Hepatocyte (in vitro differentiated cells): ENCODE results near the gene DHRS4. TPM values are rescaled to one million over a fixed set of nuclear protein-coding genes. Genes with fewer than 3 reads are reported as not detected.

Experiments used
- DNase-seq: peaks from one replicate; pipeline ENCODE4 v3.0.0-alpha.2; 2016; ENCODE audit warnings: low spot score
- H2AFZ ChIP-seq: fragments of 200-600 bp; sonication (generic); 2 replicates; pipeline ENCODE4 v1.6.0; 2016; ENCODE audit warnings: antibody characterized with exemption, mild to moderate bottlenecking
- H3K27ac ChIP-seq: fragments of 200-600 bp; sonication (generic); 2 replicates; pipeline ENCODE4 v1.5.1; 2016; ENCODE audit warnings: mild to moderate bottlenecking
- H3K27me3 ChIP-seq: fragments of 200-600 bp; sonication (generic); 2 replicates; pipeline ENCODE4 v1.6.1; 2016
- H3K36me3 ChIP-seq: fragments of 200-600 bp; sonication (generic); replicated peaks from 2 replicates; pipeline ENCODE4 v1.5.1; 2016; ENCODE audit warnings: low read depth; ENCODE audit not compliant: insufficient read depth
- H3K4me1 ChIP-seq: fragments of 200-600 bp; sonication (generic); 2 replicates; pipeline ENCODE4 v1.5.1; 2016; ENCODE audit warnings: mild to moderate bottlenecking, moderate library complexity; ENCODE audit not compliant: insufficient read depth
- H3K4me2 ChIP-seq: fragments of 200-600 bp; sonication (generic); 2 replicates; pipeline ENCODE4 v1.6.0; 2016
- H3K4me3 ChIP-seq: fragments of 200-600 bp; sonication (generic); 2 replicates; pipeline ENCODE4 v1.5.1; 2016; ENCODE audit warnings: mild to moderate bottlenecking
- H3K79me2 ChIP-seq: fragments of 200-600 bp; sonication (generic); 2 replicates; pipeline ENCODE4 v1.6.0; 2017; ENCODE audit warnings: mild to moderate bottlenecking
- H3K9me2 ChIP-seq: fragments of 200-600 bp; sonication (generic); replicated peaks from 2 replicates; pipeline ENCODE4 v1.6.0; 2017; ENCODE audit warnings: mild to moderate bottlenecking; ENCODE audit not compliant: insufficient read depth
- H3K9me3 ChIP-seq: fragments of 200-600 bp; sonication (generic); 2 replicates; pipeline ENCODE4 v1.5.1; 2016; ENCODE audit warnings: low read depth, mild to moderate bottlenecking
- H4K20me1 ChIP-seq: fragments of 200-600 bp; sonication (generic); 2 replicates; pipeline ENCODE4 v1.6.0; 2016; ENCODE audit warnings: mild to moderate bottlenecking; ENCODE audit not compliant: insufficient read depth, poor library complexity, severe bottlenecking
- EZH2 ChIP-seq: fragments of 200-600 bp; sonication (generic); IDR thresholded peaks from 2 replicates; pipeline ENCODE4 v1.6.1; 2016; ENCODE audit warnings: antibody characterized with exemption, mild to moderate bottlenecking, borderline replicate concordance
- EZH2phosphoT487 ChIP-seq: fragments of 200-600 bp; sonication (generic); IDR thresholded peaks from one replicate; pipeline ENCODE4 v1.6.1; 2018; ENCODE audit warnings: antibody characterized with exemption, mild to moderate bottlenecking, low read depth, moderate library complexity; ENCODE audit not compliant: unreplicated experiment, severe bottlenecking
- WGBS: methylation state at CpG from one replicate; pipeline ENCODE4 v1.1.6; 2016; ENCODE audit warnings: low lambda C conversion rate; ENCODE audit errors: missing lambda C conversion rate; 5-methylcytosine and 5-hydroxymethylcytosine counted together
- polyA plus RNA-seq: library from polyadenylated mRNA; unstranded; fragments of >200 nt; fragmentation: Nextera tagmentation; extraction: Ambion mirVana; gene quantifications from 2 replicates; pipeline ENCODE4 v1.2.1, GENCODE V29; 2016
- total RNA-seq: library from RNA; depleted of rRNA; stranded (reverse); fragments of >200 nt; gene quantifications from 2 replicates; pipeline ENCODE4 v1.2.3, GENCODE V29; 2014
- TF ChIP-seq, protein P1 (sequence below): fragments of 200-600 bp; sonication (generic); IDR thresholded peaks from 2 replicates; pipeline ENCODE4 v1.5.1; 2016; ENCODE audit warnings: antibody characterized with exemption, mild to moderate bottlenecking; ENCODE audit not compliant: poor library complexity

DHRS4 gene
- total and polyA plus RNA-seq, 2 experiments from 2014 or later, result 38.3 to 47.4 TPM

DNA sequence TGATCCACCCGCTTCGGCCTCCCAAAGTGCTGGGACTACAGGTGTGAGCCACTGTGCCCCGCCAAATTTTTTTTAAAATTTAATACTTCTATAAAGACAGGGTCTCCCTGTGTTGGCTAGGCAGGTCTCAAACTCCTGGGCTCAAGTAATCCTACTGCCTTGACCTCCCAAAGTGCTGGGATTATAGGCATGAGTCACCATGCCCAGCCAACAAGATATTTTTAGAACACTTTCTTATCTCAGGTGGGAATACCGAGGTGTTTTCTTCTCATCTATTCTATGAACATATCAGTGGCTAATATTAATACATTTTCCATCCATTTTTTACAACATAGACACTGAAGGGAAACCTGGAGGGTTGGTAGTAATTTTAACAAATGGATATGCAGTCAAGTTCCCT is 38.0 kb upstream of the DHRS4 start:
- H2AFZ ChIP-seq, result no peak overlapping the region
- H3K4me2 ChIP-seq, result no peak overlapping the region
- H3K9me3 ChIP-seq, result no peaks in the 10 kb centered on the region
- H3K9me2 ChIP-seq, result no peaks in the 10 kb centered on the region
- TF ChIP-seq, protein P1, sequence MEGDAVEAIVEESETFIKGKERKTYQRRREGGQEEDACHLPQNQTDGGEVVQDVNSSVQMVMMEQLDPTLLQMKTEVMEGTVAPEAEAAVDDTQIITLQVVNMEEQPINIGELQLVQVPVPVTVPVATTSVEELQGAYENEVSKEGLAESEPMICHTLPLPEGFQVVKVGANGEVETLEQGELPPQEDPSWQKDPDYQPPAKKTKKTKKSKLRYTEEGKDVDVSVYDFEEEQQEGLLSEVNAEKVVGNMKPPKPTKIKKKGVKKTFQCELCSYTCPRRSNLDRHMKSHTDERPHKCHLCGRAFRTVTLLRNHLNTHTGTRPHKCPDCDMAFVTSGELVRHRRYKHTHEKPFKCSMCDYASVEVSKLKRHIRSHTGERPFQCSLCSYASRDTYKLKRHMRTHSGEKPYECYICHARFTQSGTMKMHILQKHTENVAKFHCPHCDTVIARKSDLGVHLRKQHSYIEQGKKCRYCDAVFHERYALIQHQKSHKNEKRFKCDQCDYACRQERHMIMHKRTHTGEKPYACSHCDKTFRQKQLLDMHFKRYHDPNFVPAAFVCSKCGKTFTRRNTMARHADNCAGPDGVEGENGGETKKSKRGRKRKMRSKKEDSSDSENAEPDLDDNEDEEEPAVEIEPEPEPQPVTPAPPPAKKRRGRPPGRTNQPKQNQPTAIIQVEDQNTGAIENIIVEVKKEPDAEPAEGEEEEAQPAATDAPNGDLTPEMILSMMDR, result no peak
- TF ChIP-seq EZH2 (no peak), EZH2phosphoT487 (no peak)
- H4K20me1 ChIP-seq, result no peaks in the 10 kb centered on the region
- no peaks in the 10 kb centered on the region for H3K27me3 ChIP-seq
- WGBS, result 79% methylated on average over 4 of the region's 4 CpGs
- DNase-seq, result no peak
- H3K27ac ChIP-seq, result no peak overlapping the region
- no peak overlapping the region for H3K4me3 ChIP-seq
- no peaks in the 10 kb centered on the region for H3K79me2 ChIP-seq
- H3K4me1 ChIP-seq, result no peaks in the 10 kb centered on the region
- H3K36me3 ChIP-seq, result no peaks in the 10 kb centered on the region

DNA sequence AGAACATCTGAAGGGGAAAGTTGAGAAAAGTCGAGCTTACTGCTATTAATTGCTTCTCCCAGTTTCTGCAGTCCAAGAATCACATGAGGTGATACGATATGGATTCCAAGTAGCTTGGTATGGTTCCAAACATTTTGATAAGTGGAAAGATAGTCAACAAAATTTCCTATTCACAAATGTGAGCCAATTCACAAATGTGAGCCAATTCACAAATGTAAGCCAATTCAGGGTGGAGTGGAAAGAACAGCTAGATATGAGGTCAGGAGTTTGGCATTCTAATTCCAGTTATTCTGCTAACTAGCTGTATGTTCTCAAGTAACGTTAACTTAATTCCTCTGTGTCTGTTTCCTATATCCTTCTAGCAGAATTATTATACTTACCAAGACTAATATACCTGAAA is 37.6 kb upstream of the DHRS4 start:
- Histone ChIP-seq H3K9me2 (no peaks in the 10 kb centered on the region), H3K4me1 (no peaks in the 10 kb centered on the region), H3K36me3 (no peaks in the 10 kb centered on the region), H3K9me3 (no peaks in the 10 kb centered on the region), H2AFZ (no peak overlapping the region), H4K20me1 (no peaks in the 10 kb centered on the region), H3K4me2 (no peak overlapping the region), H3K27me3 (no peaks in the 10 kb centered on the region), H3K27ac (no peak overlapping the region), H3K79me2 (no peaks in the 10 kb centered on the region), H3K4me3 (no peak overlapping the region)
- no peak for DNase-seq
- WGBS, result 83% methylated on average over 3 of the region's 3 CpGs
- no peak for TF ChIP-seq EZH2phosphoT487
- TF ChIP-seq, protein P1, result no peak
- TF ChIP-seq EZH2, result no peak

DNA sequence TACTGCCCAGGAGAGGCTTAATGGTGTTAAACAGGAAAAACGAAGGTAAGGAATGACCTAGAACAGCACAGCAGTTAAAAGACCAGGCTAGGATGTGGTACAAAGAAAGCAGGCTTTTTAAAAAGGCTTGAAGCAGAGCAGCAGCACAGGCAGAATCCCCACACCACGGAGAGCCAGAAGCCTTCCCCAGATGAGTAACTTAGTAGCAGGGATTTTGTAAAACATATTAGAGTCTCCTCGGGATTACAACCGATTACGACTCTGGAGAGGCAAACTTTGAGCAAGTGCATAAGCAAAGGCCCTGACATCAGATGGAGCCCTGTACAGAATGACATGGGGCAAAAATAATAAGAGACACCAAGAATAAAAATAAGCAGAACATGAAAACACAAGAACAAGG is 37.1 kb upstream of the DHRS4 start:
- no peak overlapping the region for H3K27ac ChIP-seq
- no peaks in the 10 kb centered on the region for H3K79me2 ChIP-seq
- no peaks in the 10 kb centered on the region for H3K36me3 ChIP-seq
- TF ChIP-seq EZH2, result no peak
- H2AFZ ChIP-seq, result no peak overlapping the region
- H3K9me2 ChIP-seq, result no peaks in the 10 kb centered on the region
- 71% methylated on average over 5 of the region's 5 CpGs for WGBS
- no peak overlapping the region for H3K4me2 ChIP-seq
- DNase-seq, result no peak
- H3K4me3 ChIP-seq, result no peak overlapping the region
- H3K4me1 ChIP-seq, result no peaks in the 10 kb centered on the region
- H3K27me3 ChIP-seq, result no peaks in the 10 kb centered on the region
- H3K9me3 ChIP-seq, result no peaks in the 10 kb centered on the region
- no peaks in the 10 kb centered on the region for H4K20me1 ChIP-seq

DNA sequence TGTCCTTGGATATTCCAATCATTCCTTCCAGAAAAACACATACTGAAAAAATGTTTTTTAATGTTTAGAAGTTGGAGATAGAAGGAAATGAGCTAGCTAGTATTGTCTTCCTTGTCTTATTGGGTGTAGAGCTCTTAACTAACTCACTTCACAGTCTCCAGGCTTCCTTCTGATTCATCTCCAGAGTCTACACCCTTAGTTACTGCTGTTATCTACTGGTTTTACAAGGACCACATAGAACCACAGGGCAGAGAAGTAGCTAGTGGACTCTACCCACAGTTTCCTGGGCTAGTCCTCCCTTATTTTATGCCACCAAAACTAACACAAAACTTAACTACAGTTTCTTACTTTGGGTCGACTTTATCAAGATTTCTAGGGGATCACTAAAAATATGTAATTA is 31.0 kb upstream of the DHRS4 start:
- H3K4me1 ChIP-seq, result no peaks in the 10 kb centered on the region
- H3K9me2 ChIP-seq, result no peaks in the 10 kb centered on the region
- H4K20me1 ChIP-seq, result no peaks in the 10 kb centered on the region
- H3K36me3 ChIP-seq, result no peaks in the 10 kb centered on the region
- whole genome bisulfite sequencing, result 52% methylated on average over 1 of the region's 1 CpG
- no peaks in the 10 kb centered on the region for H3K9me3 ChIP-seq
- H3K4me2 ChIP-seq, result no peak overlapping the region
- no peak for DNase-seq
- no peaks in the 10 kb centered on the region for H3K27me3 ChIP-seq
- H3K27ac ChIP-seq, result no peak overlapping the region
- no peaks in the 10 kb centered on the region for H3K79me2 ChIP-seq
- no peak overlapping the region for H3K4me3 ChIP-seq
- no peak overlapping the region for H2AFZ ChIP-seq
- TF ChIP-seq EZH2phosphoT487, result no peak
- TF ChIP-seq, protein P1, result no peak
- TF ChIP-seq EZH2, result no peak
